GM19351 (cell line): ENCODE results near the gene PROX2.

ENCODE experiments used
- ATAC-seq: cut with Tn5 transposase; IDR thresholded peaks from one replicate; pipeline ENCODE4 v1.9.1; 2021; ENCODE audit warnings: mild to moderate bottlenecking, moderate library complexity; ENCODE audit not compliant: unreplicated experiment

PROX2 gene

DNA sequence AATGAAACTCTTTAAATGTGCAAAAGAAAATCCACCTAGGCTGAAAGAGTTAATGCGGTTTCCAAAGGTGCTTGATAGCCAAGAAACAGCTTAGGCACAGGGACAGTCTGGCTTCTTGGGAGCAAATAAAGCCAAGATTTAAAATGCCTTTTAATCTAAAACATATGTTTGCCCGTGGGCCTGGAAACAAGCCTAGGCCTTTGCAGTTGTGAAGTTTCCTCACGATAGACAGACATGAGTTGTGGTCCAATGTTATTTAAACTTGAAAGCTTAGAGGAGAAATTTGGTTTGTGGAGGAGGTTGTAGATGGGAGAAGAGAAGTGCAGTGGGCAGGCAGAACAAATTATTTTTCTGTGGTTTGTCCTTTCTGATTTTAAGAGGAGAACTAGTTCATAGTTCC lies 29.8 kb downstream of the PROX2 start:
- ATAC-seq = no peak

DNA sequence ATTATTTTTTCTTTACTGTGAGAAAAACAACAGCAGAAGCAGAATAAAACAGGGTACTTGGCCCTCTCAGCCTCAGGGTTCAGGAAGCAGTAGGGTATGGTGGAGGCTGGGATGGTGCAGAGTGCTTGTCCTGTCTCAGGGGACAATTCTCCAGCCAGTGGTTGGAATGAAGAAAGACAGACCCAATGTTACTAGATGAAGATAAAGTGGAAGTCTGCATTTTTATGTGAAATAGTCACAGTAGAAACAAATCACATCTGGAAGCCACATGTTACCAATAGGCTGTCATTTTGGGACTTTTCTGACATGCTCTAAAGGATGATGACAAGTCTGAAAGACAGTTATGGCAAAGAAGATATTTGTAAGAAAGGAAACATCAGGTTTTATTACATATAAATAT lies 32.3 kb downstream of the PROX2 start:
- no peak for ATAC-seq

DNA sequence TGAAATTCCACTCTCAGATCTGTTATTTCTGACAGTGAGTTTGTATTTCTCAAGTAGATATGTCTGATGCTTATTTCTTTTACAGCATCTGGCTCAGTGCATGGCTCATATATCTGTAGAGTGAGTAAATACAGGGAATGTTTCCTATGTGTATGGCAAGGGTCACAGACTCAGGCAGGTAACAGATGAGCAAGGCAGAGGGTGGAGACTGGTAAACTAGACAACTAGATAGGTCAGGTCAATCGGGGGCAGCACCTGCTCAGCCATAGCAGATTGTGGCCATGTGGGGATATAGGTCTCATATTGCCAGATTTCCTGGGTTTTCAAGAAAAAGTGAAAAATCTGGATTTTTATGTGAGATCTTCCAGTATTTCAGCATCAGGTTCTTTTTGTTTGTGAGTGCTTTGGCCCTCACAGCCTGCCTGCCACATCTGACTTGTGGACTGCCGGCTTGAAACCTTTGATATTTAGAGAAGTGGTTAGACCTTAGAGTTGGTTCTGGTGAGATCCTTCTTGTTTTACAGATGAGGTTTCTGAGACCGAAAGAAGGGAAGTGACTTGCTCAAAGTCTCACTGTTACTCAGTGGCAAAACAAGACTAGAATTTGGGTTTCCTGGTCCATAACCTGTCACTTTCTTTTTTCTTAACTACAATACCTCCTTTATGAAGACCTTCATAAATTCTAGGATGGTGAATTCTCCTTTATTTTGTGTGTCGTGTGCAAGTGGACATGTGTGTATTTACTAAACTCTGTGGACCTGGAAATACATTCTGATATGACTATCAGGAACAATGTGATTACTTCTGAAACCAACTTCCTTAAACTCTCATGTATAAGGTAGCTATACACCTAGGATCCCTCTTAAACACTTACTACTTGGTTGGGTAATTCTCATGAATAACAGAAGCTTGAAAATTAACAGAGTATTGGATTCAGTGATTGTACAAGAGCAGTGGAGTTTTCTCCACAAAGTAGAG lies 34.4 kb downstream of the PROX2 start:
- ATAC-seq = peak; percentile 81

DNA sequence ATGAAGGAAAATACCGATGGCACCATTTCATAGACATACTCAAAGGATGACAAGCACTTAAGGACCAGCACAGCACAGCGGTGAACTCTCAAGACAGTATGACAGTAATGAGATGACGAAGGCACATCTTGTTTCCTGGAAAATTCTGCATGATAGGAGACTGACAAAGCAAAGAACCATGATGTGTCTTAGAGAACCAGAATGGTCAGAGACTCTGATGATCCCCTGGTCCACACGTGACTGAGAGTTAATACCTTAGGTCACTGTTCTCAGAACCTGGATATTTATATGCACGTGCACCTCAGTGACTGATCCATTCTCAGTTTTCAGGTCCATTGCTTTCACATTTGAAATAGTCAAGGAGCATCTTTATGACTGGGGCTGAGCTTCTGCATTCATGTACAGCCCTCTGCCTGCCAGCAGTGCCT lies 35.3 kb downstream of the PROX2 start:
- ATAC-seq = peak; percentile 61

DNA sequence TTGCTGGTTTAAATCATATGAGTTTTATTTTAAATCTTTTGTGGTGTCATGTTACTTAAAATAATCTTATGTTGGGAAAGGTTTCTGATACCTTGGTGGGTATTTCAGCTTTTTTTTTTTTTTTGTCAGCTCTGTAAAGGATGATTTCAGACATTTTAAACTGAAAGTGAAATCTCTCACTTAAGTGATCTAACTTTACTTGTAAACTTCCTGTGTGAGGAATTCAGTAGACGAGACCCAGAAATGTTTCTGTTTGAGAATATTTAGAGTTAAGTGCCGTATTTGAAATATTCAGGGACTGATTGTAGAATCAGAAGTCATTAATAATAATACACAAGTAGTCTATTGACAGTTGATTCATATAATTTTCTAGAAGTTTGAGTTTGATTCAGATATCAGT lies 37.8 kb downstream of the PROX2 start:
- no peak for ATAC-seq

DNA sequence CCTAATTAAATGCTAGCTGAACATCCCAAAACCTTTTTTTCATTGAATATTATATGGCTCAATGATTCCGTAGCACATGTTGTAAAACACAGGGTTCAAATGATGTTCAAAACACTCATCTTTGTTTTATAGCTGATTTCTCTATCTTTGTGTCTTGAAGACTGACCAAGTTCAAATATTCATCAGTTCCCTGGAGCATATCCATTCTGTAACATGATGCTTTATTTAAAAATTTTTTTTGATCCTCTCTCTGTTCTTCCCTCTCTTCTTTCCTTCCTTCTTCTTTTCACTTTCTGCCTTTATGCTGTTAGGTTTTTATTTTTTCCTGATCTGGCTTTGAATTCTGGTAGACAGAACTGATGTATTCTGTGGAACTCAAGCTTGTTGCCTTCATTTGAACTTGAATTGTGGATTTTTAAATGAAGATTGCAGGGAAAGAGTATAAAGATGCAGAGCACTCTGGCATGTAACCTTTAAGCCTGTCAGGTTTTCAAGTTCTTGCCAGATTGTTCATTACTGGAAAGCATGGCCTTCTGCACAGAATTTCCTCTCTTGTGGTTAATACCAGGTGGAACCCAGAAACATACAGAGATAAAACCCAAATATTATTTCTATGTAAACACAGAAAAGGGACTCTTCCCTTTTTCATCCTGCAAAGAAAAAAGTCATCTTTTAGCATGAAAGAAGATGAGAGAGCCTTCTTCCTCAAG lies 39.5 kb downstream of the PROX2 start:
- no peak for ATAC-seq

DNA sequence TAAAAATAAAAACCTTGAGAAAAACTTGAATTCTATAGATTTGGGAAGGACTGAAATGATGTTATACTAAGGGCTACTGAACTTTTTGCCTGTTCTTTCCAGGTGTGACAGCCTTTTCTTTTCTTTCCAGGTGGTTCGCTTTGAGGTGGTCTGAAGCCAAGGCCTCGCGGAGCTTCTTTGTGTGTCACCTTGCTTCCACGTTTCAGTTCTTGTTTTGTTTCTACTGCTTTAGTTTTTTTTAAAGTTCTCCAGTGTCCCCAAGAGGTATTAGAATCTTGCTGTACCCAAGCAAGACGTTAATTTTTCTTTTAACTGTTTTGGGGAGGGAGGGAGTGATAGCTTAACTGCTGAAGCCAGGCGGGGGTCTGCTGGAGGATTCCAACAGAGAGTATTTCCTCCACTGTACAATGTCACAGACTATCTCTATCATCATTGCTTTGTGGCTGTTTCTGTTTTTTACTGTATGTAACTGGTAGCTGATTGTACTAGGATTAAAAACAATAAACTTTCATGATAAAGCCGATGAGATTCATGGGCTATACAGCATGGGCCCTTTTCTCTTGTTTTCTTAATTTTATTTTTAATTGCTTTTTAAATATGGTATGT lies 40.2 kb downstream of the PROX2 start:
- ATAC-seq = no peak

DNA sequence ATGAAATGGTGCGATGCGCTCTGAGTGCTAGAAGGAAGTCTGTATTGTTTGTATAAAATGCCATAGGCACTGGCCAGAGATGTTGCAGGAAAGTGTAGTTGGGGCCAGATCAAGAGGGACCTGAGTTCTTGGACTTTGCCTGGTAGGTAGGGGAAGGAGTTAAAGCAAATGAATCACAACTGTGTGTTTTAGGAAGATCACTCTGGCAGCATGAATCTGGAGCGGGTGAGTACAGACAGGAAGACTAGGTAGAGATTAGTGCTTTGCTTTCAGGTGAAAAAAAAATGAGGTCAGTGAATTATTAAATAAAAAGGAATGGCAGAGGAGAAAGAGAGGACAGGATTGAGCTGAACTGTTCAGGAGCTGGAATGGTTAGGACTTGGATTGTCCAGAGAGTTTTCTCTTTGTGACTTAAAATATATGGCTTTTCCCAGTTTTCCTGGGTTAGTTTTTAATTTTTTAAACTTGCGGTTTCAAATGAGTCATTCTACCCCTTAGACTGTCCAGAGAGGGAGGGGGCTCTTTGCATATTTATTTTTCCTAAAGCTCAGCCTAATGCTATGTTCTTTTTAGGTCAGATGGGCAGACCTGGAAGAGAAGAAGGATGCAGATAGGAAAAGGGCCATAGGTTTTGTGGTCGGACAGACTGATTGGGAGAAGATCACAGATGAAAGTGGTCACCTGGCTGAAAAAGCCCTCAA lies 41.1 kb downstream of the PROX2 start:
- ATAC-seq = no peak

DNA sequence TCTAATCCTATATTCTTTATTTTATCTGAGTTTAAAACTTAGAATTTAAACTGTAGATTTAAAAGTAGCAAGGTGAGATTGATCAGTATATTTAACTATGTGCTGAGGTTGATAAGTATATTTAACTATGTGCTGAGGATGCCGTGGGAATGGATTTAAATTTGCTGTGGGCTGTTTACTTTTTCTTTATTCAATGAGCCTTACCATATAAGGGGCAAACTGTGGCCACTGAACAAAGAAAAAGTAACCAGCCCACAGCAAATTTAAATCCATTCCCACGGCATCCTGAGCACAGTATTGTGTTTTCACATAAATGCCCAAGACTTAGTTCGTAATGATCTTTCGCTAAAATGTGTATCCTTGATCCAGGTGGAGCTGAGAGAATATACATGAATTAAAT lies 43.1 kb downstream of the PROX2 start:
- ATAC-seq = no peak

DNA sequence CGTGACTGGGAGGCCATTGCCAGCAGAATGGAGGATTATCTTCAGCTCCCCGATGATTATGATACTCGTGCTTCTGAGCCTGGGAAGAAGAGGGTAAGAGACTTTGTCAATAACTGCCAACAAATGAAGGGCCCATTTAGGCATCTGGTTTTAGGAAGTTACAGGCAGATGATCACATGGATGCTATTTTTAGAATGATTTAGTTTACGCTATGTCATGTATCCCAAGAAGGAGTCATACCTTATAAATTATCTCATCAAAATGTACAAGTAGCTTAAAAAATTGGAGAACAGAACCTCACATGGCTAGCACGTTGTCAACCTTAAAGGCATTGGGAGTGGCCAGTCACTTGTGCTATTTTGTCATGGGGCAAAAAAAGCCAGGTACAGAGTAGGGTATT lies 46.7 kb downstream of the PROX2 start:
- ATAC-seq = no peak

DNA sequence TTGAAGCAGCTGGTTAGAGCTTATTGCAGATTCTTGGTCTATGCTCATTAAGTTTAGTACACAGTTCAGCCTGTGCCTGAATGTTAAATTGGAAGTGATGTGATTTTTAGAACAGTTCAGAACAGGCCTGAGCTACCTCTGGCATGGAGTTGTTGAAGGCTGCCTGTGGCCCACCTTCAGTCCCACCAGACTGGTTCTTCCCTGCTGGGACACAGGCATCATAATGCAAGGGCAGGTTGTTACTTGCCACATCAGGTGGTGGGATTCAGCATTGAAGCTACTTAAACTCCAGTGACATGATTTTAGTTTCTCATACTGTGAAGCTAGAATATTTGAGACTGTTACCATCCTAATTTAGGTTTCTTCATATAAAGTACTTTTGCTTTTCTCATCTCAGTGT lies 49.4 kb downstream of the PROX2 start:
- ATAC-seq = no peak
